Endometrial microvascular endothelial cells (primary cell): ENCODE results near the gene HOXA9. TPM values are rescaled to one million over a fixed set of nuclear protein-coding genes. Genes with fewer than 3 reads are reported as not detected.

ENCODE experiments used
- in situ Hi-C: cut with HindIII; loops from 2 replicates; pipeline ENCODE4 v1.10.0; 2017; ENCODE audit warnings: low sequenced_read_pairs, low pct_unique_long_range_greater_than_20kb; ENCODE audit errors: inconsistent ontology term
- total RNA-seq: library from RNA; depleted of rRNA; stranded (reverse); fragments of >200 nt; gene quantifications from one replicate; pipeline ENCODE4 v1.2.3, GENCODE V29; 2015; ENCODE audit errors: inconsistent ontology term

Gene HOXA9
- total RNA-seq, 1 donor from 2014 or later: 47.0 TPM

DNA sequence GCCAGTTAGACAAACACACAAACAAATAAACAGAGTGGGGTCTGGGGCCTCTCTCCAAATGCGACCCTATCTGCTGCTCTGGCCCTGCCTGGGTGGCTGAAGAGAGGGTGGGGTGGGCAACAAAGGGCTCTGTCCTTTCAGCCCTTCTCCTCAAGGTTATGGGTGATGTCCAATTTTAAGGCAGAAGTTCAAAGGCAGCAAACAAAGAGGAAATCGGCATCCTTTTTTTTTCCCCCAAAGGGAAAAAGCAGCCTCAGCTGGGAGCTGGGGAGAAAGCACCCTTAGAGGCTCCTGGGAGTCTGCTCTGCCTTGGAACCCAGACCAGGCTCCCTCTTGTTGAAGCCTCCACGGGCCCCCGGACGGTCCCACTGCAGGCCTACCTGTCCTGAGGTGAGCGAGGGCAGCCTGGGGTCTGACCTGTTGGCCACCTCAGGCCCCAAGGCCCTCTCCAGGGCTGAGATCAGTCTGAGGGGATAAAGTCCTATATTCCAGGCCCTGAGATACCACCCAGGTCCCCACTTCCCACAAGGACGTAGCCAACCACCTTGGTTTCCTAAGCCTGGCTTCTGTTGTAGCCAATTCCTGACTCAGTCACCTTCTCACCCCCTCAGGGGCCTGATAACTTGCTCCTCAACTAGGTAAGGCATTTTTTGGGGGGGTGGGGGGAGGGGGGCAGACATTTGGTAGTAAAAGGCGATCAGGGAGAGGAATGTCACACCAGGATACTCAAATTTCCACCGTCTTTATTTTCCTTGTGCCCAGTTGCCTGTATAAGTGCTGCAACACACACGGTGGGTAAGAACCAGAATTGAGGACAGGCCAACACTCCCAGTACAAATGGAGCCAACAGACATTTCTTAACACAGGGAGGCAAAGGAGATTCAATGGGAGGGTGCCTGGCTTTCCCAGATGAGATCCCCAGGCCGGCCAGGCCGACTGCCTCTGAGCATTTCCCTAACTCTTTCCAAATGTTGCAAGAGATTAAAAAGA is 15.4 kb upstream of the HOXA9 start:
- in situ Hi-C loops: no loop called here

DNA sequence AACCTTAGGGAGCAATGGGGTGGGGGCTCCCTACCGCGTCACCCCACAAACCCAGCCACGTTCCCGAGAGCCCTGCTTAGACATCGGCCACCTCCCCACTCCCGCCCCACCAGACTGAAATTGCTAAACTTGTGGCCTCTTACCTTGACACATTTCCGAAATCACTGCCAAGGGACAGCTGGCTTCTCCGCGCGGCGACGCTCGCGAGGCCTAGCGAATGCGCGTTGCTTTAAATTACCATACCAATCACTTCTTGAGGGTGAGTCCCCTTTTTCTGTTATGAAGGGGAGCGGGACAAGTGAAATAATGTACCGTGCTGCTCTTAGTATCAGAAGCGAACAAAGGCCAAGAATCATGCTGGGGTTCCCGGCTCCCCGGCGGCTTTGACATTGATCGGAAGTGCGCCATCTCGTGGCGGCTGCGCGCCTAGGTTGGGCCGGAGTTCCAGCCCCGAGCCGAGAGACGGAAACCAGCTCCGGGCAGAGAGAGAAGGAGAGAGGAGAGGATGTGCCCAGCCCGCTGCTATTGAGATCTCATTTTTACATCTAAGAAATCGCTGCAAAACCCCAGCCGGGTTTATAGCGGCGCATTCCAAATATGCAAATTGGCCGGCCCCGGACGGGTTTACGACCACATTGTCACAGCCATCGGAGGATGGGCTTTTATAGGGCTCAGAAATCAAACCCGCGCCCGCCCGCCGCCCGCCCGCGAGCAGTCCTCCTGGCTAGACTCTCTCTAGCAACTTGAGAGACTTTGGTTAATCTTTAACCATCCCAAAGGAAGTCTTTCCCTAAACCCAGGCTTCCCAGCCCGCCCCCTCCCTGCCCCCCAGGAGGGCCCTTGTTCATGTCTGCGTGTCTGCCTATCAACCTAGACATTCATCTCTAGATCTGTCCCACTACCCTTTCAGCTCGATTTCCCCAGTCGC is 14.4 kb upstream of the HOXA9 start:
- in situ Hi-C loops: no loop called here

- in situ Hi-C loops: no loop called here
Measured at GRCh38 chr7:27179030-27179429, 13.7 kb upstream of the HOXA9 start.

DNA sequence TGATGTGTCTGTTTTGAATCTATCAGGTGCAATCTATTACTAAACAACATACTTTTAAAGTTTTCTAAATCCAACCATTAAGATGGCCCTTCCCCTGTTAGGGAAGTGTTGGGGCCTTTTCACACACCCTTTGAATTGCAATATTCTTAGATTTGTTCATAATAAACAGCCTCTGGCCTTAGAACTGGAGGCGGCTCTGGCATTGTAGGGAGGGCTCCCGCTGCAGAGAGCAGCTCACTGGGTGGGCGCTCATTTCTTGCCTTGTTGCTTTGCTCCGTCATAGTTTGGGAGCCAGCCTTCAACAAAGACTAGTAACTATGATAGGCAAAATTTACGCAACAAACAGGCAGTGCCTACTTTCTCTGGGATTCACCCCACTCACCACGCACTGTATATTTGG is 13.0 kb upstream of the HOXA9 start:
- in situ Hi-C loops: no loop called here

GRCh38 chr7:27177795-27178320 is 12.5 kb upstream of the HOXA9 start:
- in situ Hi-C loops: no loop called here

GRCh38 chr7:27176962-27177794 is 11.8 kb upstream of the HOXA9 start:
- in situ Hi-C loops: no loop called here

- in situ Hi-C loops: no loop called here
Measured at GRCh38 chr7:27176524-27176845, 11.1 kb upstream of the HOXA9 start.

DNA sequence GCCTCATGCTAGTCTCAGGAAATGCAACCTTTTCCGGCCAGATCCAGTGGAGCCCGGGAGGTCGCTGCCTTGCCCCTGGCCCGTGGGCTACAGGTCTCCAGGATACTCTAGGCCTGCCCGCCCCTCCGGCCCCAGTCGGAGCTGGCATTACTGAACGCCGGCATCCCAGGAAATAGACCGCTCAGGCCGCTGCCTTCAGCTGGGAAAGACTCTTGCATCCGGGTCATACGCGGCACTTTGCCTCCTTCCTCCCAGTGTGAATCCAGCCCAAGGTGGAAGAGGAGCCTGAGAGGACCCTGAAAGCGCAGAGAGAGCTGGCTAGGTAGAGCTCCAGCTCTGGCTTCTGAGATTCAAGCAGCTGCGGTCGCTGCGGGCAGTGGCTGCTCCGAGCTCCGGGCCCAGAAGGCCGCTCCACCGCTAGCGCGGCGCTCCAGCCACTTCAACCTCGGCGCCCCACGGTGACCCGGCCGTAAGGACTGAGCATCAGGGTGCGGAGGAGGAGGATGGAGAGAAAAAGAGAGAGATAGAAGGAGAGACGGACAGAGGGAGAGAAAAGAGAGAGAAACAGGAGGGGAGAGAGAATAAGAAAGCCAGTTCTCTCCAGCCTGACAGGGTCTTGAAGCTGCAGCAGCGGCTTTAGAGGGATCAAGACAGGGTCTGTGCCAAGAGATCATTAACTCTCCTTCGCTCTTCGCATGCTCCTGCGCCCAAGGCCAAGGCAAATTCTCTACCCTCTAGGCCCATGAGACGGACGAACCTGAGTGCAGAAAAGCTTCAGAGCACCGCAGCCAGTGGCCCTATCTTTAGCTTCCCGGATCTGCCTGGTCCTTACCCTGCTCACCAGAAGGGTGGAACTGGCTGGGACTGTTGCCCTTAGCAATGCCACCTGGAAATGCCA is 10.5 kb upstream of the HOXA9 start:
- in situ Hi-C loops: no loop called here

DNA sequence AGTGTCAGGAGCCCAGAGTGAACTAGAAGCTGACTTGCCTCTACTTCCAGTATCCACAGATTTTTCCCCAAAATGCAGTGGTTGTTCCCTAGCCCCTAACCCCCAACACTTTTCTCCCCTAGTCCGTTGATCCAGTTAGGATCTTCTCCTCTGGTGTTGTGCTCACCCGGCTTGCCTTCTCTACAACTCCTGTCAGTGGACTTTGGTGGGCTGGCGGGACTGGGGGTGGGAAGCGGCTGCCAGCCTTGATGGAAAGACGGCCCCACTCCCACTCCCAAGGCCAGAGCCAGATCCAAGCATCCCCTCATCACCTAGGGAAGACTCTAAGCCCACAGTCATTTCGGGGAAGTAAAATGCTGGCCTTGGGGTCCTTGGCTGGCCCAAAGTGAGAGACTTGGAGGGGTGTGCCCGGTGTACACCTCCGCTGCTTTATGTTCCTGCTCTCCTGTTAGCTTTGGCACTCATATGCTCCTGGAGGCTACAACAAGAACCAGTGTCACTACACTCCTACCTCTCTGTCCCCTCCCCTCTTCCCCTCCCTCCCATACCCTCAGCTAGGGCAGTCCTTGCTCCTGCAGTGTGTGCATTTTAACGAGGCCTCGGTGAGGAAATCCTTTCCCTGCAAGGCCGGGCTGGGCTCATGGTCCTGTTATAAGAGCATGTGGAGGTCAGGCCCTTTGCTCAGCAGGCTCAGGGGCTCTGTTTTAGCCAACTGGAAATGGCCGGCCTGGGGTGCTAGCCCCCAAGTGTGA is 9.7 kb upstream of the HOXA9 start:
- in situ Hi-C loops: no loop called here

DNA sequence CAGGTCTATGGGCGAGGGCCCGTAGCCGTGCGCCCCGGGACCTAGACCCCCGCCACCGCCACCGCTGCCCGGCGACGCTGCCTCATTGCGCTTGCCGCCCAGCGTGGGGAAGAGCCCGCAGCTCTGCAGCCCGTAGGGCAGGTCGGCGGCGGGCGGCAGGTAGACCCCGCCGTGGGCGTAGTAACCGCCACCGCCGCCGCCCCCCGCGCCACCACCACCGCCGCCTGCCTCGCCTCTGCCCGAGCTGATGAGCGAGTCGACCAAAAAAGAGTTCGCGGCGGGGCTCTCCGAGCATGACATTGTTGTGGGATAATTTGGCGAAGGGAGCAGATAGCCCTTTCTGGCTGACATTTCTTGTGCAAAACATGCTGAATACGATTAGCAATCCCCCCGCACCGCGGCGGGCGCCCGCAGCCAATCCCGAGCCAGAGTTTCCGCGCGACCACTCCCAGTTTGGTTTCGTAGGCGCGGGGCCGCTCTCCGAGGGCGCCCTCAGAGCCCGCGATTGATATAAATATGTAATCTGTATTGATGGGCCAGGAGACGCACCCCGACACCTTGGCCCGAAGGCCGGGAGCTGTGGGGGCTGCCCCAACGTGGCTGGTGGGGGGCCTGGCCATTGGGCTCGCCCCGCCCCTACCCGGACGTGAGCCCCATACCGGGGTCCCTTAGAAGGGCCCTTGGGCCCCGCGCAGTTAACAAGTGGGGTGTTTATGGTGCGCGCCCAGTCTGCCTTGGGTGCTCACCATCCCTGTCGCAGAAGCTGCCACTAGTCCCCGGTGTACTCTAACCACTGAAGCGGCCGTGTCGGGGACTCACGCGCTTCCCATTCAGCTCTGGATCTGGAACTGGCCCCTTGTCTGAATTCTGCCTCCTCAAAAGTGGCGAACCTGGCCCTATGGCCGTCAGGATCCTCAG is 8.9 kb upstream of the HOXA9 start, which contains the start of gene HOXA10:
HOXA10 (minus strand) TSS at position 365 of the 918 bp plus-strand sequence; CDS start at position 351, 14 bp downstream.
- in situ Hi-C loops: no loop called here

GRCh38 chr7:27173511-27173955 is 8.2 kb upstream of the HOXA9 start:
- in situ Hi-C loops: no loop called here

DNA sequence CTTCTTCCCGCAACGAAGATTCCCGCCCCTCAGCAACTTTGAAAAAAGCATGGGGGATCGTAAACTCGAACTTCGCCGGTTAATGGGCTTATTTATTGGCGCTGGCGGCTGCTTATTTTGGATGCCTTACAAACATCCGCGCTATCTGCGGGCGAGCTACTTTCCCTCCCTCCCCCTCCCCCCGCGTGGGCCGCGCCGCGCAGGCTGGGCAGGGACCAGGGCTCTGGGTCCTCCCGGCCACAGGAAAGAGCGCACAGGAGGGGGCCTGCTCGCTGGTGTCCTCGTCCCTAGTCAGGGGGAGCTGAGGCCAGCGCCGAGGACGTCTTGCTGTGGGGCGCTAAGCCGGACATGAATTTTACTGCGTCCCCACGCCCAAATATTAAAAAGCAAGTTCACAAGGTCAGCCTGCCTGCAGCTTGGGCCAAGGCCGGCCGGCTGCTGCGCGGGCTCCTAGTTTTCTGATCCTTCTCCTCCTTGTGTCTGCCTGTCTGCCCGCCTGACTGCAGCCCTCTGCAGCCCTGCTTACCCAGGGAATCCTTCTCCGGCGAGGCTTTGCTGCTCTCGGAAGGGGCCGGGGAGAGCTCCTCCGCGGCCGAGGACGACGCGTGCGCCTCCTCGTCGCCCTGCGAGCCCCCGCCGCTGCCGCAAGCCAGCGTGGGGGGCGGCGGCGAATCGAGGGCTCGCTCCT is 7.6 kb upstream of the HOXA9 start:
- in situ Hi-C loops: no loop called here

DNA sequence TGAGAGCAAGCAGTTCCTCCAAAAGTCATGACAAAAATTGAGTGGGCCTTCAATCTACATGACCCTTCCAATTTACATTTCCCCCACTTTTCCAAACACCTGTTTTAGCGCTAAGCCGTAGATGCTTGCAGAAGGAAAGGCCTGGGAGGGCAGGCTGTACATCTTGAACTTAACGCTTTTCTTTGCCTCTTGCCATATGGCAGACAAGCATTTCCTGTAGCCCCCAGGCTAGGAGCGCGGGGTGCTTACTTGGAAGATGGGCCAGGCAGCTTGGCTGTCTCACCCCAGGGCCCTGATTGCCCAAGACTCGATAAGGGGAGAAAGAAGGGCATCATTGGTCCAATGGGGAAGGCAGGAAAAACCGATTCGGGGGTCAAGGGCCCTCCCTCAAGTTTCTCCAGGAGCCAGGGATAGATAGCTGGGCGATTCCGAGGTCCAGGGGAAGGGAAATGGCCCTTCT is 7.0 kb upstream of the HOXA9 start:
- in situ Hi-C loops: no loop called here

- in situ Hi-C loops: no loop called here
Measured at GRCh38 chr7:27171637-27172314, 6.4 kb upstream of the HOXA9 start.

DNA sequence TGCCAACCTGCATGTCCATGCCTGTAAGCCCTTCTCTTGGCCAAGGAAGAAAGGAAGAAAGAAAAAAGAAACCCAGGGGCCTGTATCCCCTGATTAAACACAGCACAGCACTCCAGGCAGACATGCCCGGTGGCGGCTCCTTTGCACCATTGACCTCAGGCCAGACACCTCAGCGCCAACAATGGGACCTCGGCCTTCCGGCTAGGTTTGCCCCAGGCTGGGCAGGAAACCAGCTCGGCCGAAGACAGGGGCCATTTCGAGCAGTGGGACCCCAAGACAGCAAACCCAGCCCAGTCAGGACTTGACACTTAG is 5.9 kb upstream of the HOXA9 start:
- in situ Hi-C loops: no loop called here
